Adrenal gland (tissue), 12 donors: ENCODE data around the gene GPATCH4. TPM values are rescaled to one million over a fixed set of nuclear protein-coding genes. Genes with fewer than 3 reads are reported as not detected.

Experiments used
- DNase-seq, 7 donors: peaks; one replicate each; pipeline ENCODE4 v3.0.0-alpha.2; 2019 to 2020
- H3K27ac ChIP-seq, 5 donors: fragments of 200-600 bp; sonication (generic) in 4 of 5; 1 replicate in 3 of 5; 2 replicates in 2 of 5; pipeline versions ENCODE4 v1.5.1 to v1.8.0; 2016 to 2020; ENCODE audit warnings: mild to moderate bottlenecking in 1 of 5
- H3K27me3 ChIP-seq: fragments of 200-600 bp; 2 replicates; pipeline ENCODE4 v1.8.0; 2021
- H3K36me3 ChIP-seq, 2 donors: fragments of 200-600 bp; replicated peaks in 1 of 2; 1 replicate in 1 of 2; 2 replicates in 1 of 2; pipeline versions ENCODE4 v1.5.1 to v1.8.0; 2018 to 2022
- H3K4me1 ChIP-seq, 2 donors: fragments of 200-600 bp; replicated peaks in 1 of 2; 1 replicate in 1 of 2; 2 replicates in 1 of 2; pipeline versions ENCODE4 v1.5.1 to v1.8.0; 2018 to 2021
- H3K4me3 ChIP-seq, 4 donors: fragments of 200-600 bp; sonication (generic) in 3 of 4; one replicate each; pipeline ENCODE4 v1.5.1; 2016 to 2018
- H3K9me3 ChIP-seq, 3 donors: fragments of 200-600 bp; sonication (generic) in 1 of 3; replicated peaks in 1 of 3; 1 replicate in 2 of 3; 2 replicates in 1 of 3; pipeline versions ENCODE4 v1.5.1 to v1.8.0; 2016 to 2021
- CTCF ChIP-seq, 6 experiments: fragments of 450-650 bp in 4 of 6; fragments of 200-600 bp in 2 of 6; sonication (generic) in 1 of 6; IDR thresholded peaks; 1 replicate in 5 of 6; 2 replicates in 1 of 6; pipeline versions ENCODE4 v1.5.1 to v1.8.0; 2016 to 2021; ENCODE audit warnings: antibody characterized with exemption in 6 of 6, mild to moderate bottlenecking in 2 of 6, moderate library complexity in 1 of 6
- POLR2A ChIP-seq, 2 donors: fragments of 450-650 bp; IDR thresholded peaks; one replicate each; pipeline ENCODE4 v1.6.1; 2017; ENCODE audit warnings: antibody characterized with exemption in 2 of 2, mild to moderate bottlenecking in 2 of 2, moderate library complexity in 1 of 2
- WGBS, 4 donors: extraction: QIAGEN DNeasy Blood & Tissue Kit in 2 of 4; methylation state at CpG; one replicate each; pipeline versions ENCODE4 v1.1.5 to v1.1.7; 2013 to 2017; 5-methylcytosine and 5-hydroxymethylcytosine counted together
- intact Hi-C, 2 donors: fragments of 100-400 bp; cut with DNase I; formaldehyde crosslinking; loops; one replicate each; pipeline versions ENCODE4 v1.14.1 to v1.15.0; 2022 to 2023
- polyA plus RNA-seq, 3 donors: library from polyadenylated mRNA; stranded (reverse); fragments of 200-250 nt in 2 of 3; fragments of 350-450 nt in 1 of 3; fragmentation: Illumina TruSeq in 1 of 3; extraction: RNeasy Lipid Tissue Mini Kit (QIAGEN cat#74804) in 1 of 3; gene quantifications; one replicate each; pipeline ENCODE4 v1.2.3, GENCODE V29; 2013 to 2014
- total RNA-seq, 9 donors: library from RNA; depleted of rRNA in 4 of 9; stranded (reverse); fragments of >200 nt in 4 of 9; fragments of 120-200 nt in 1 of 9; fragmentation: NEBNext Ultra II Directional in 1 of 9; extraction: Animal tissue kit (Norgen Biotek cat#: 25700) in 1 of 9; gene quantifications; one replicate each; pipeline versions ENCODE4 v1.1.0 to v1.2.4, GENCODE V29; 2013 to 2023
- donor health status: healthy with polysubstance abuse.
- donor health status: Bipolar disorder and iron deficiency.
- donor health status: DM: yes; HTN: yes; CAD: no.
- donor health status: DM: no; HTN: no; CAD: no.
- donor health status: DM: no; HTN: no; CAD: no.
- donor health status: DM: yes; HTN: yes; CAD: no.

GPATCH4 gene
- total and polyA plus RNA-seq, 12 donors = 7.8 to 72.2 (median 26.3) TPM

GRCh38 chr1:156582388-156583017 lies 18.8 kb downstream of the GPATCH4 start:
- Histone ChIP-seq H3K36me3 (no peaks in the 10 kb centered on the region), H3K27me3 (no peaks in the 10 kb centered on the region), H3K9me3 (no peaks in the 10 kb centered on the region), H3K4me3 (no peak overlapping the region), H3K4me1 (no peaks in the 10 kb centered on the region), H3K27ac (no peak overlapping the region)
- 64 to 80% (median 76%) methylated on average over 5 to 9 of the region's 9 CpGs for WGBS, 4 donors
- intact Hi-C loops = no loop called here
- TF ChIP-seq CTCF (IDR thresholded peaks at IDR 0.05) = no peak
- no peak for TF ChIP-seq POLR2A (IDR thresholded peaks at IDR 0.05)
- no peak for DNase-seq

GRCh38 chr1:156581661-156582387 lies 19.5 kb downstream of the GPATCH4 start:
- Histone ChIP-seq H3K27ac (no peak overlapping the region), H3K9me3 (no peaks in the 10 kb centered on the region), H3K4me3 (no peak overlapping the region), H3K36me3 (no peaks in the 10 kb centered on the region), H3K27me3 (no peaks in the 10 kb centered on the region), H3K4me1 (no peaks in the 10 kb centered on the region)
- TF ChIP-seq CTCF (IDR thresholded peaks at IDR 0.05) (no peak), POLR2A (IDR thresholded peaks at IDR 0.05) (no peak)
- intact Hi-C loops = no loop called here
- DNase-seq = no peak
- 71 to 95% (median 80%) methylated on average over 12 to 21 of the region's 21 CpGs for WGBS, 4 donors

GRCh38 chr1:156579472-156579871 lies 21.8 kb downstream of the GPATCH4 start, which contains the start of gene TTC24:
TSS of gene TTC24 (plus strand) at chr1:156579723. CDS start at chr1:156581365, 1,642 bp downstream.
- Histone ChIP-seq H3K4me1 (no peaks in the 10 kb centered on the region), H3K27ac (no peak within 1 kb of the TSS), H3K9me3 (no peaks in the 10 kb centered on the region), H3K27me3 (no peaks in the 10 kb centered on the region), H3K36me3 (no peaks in the 10 kb centered on the region), H3K4me3 (no peak within 1 kb of the TSS)
- TF ChIP-seq CTCF (IDR thresholded peaks at IDR 0.05) = no peak
- TF ChIP-seq POLR2A (IDR thresholded peaks at IDR 0.05) = no peak
- no peak for DNase-seq
- intact Hi-C loops = no loop called here
- WGBS, 4 donors = 78 to 90% (median 78%) methylated on average over 5 of the region's 5 CpGs

GRCh38 chr1:156578055-156578454 lies 23.2 kb downstream of the GPATCH4 start:
- DNase-seq = no peak
- TF ChIP-seq CTCF (IDR thresholded peaks at IDR 0.05) = no peak
- no peak for TF ChIP-seq POLR2A (IDR thresholded peaks at IDR 0.05)
- H3K27ac ChIP-seq = no peak overlapping the region
- intact Hi-C loops = no loop called here
- H3K4me3 ChIP-seq = no peak overlapping the region
- no peaks in the 10 kb centered on the region for H3K27me3 ChIP-seq
- no peaks in the 10 kb centered on the region for H3K4me1 ChIP-seq
- H3K36me3 ChIP-seq = no peaks in the 10 kb centered on the region
- H3K9me3 ChIP-seq = no peaks in the 10 kb centered on the region
- 52 to 78% (median 66%) methylated on average over 3 to 7 of the region's 7 CpGs for WGBS, 4 donors
